Skeletal muscle tissue (tissue), 4 donors: ENCODE measurements around the gene RAD9A. TPM values are rescaled to one million over a fixed set of nuclear protein-coding genes. Genes with fewer than 3 reads are reported as not detected.
A peak's percentile ranks its signal among the peaks of the same experiment; 100 is the strongest.

ENCODE experiments used
- H3K27ac ChIP-seq: one replicate; pipeline ENCODE4 v1.7.0; 2013; ENCODE audit warnings: mild to moderate bottlenecking, low read depth, low read length, inconsistent platforms
- H3K27me3 ChIP-seq, 3 donors: one replicate each; pipeline ENCODE4 v1.7.0; 2013; ENCODE audit warnings: low read length in 3 of 3; ENCODE audit not compliant: control insufficient read depth in 3 of 3, insufficient read depth in 3 of 3
- H3K36me3 ChIP-seq, 3 donors: one replicate each; pipeline ENCODE4 v1.7.0; 2013; ENCODE audit warnings: low read length in 3 of 3; ENCODE audit not compliant: control insufficient read depth in 3 of 3, insufficient read depth in 3 of 3
- H3K4me1 ChIP-seq, 3 donors: one replicate each; pipeline ENCODE4 v1.7.0; 2013; ENCODE audit warnings: low read length in 3 of 3, mild to moderate bottlenecking in 3 of 3; ENCODE audit not compliant: control insufficient read depth in 3 of 3, insufficient read depth in 3 of 3
- H3K4me3 ChIP-seq, 3 donors: one replicate each; pipeline ENCODE4 v1.7.0; 2013; ENCODE audit warnings: low read length in 3 of 3
- H3K9ac ChIP-seq, 3 donors: one replicate each; pipeline ENCODE4 v1.7.0; 2013; ENCODE audit warnings: low read length in 3 of 3, mild to moderate bottlenecking in 3 of 3, moderate library complexity in 2 of 3, low read depth in 1 of 3
- H3K9me3 ChIP-seq, 3 donors: one replicate each; pipeline ENCODE4 v1.7.0; 2013; ENCODE audit warnings: low read length in 3 of 3; ENCODE audit not compliant: control insufficient read depth in 3 of 3
- total RNA-seq: library from RNA; depleted of rRNA; stranded (reverse); fragments of >200 nt; gene quantifications from one replicate; pipeline ENCODE4 v1.2.3, GENCODE V29; 2014
- donor health status: Osteomylitis.

Gene RAD9A
- 2.6 TPM for total RNA-seq

GRCh38 chr11:67391304-67392182, at the start of gene RAD9A:
RAD9A (plus strand) TSS chr11:67391986; CDS start chr11:67392045, 59 bp downstream.
- Histone ChIP-seq H3K27ac (peak within 1 kb of the TSS; percentile 91), H3K9me3 (no peaks in the 10 kb centered on the region), H3K27me3 (no peaks in the 10 kb centered on the region), H3K36me3 (peaks cover 4 to 16% (median 15%) of the 10 kb centered on the region in 3 donors), H3K9ac (peak within 1 kb of the TSS; percentile 96 to 98 (median 97)), H3K4me1 (peaks cover 15 to 29% (median 15%) of the 10 kb centered on the region in 3 donors), H3K4me3 (peak within 1 kb of the TSS; percentile 93 to 95 (median 95))

GRCh38 chr11:67344264-67344663, 47.5 kb upstream of the RAD9A start:
- no peaks in the 10 kb centered on the region for H3K36me3 ChIP-seq
- no peak overlapping the region for H3K9ac ChIP-seq
- H3K27me3 ChIP-seq: no peaks in the 10 kb centered on the region
- H3K27ac ChIP-seq: no peak overlapping the region
- no peak overlapping the region for H3K4me3 ChIP-seq
- H3K4me1 ChIP-seq: peaks cover 0 to 1% (median 0%) of the 10 kb centered on the region in 3 donors
- H3K9me3 ChIP-seq: no peaks in the 10 kb centered on the region

GRCh38 chr11:67345247-67345919, 46.4 kb upstream of the RAD9A start:
- no peaks in the 10 kb centered on the region for H3K9me3 ChIP-seq
- peaks cover 0 to 9% (median 2%) of the 10 kb centered on the region in 3 donors for H3K4me1 ChIP-seq
- H3K4me3 ChIP-seq: no peak overlapping the region
- no peaks in the 10 kb centered on the region for H3K36me3 ChIP-seq
- no peak overlapping the region for H3K9ac ChIP-seq
- no peak overlapping the region for H3K27ac ChIP-seq
- no peaks in the 10 kb centered on the region for H3K27me3 ChIP-seq

GRCh38 chr11:67345920-67346819, 45.6 kb upstream of the RAD9A start:
- H3K9me3 ChIP-seq: no peaks in the 10 kb centered on the region
- H3K27ac ChIP-seq: no peak overlapping the region
- H3K36me3 ChIP-seq: no peaks in the 10 kb centered on the region
- H3K4me3 ChIP-seq: no peak overlapping the region
- H3K9ac ChIP-seq: no peak overlapping the region
- peaks cover 2 to 9% (median 5%) of the 10 kb centered on the region in 3 donors for H3K4me1 ChIP-seq
- H3K27me3 ChIP-seq: no peaks in the 10 kb centered on the region

GRCh38 chr11:67347964-67348749, 43.6 kb upstream of the RAD9A start:
- Histone ChIP-seq H3K4me1 (peaks cover 15 to 27% (median 22%) of the 10 kb centered on the region in 3 donors), H3K36me3 (peaks cover 0 to 4% (median 0%) of the 10 kb centered on the region in 3 donors), H3K27ac (no peak overlapping the region), H3K9ac (no peak overlapping the region), H3K27me3 (no peaks in the 10 kb centered on the region), H3K4me3 (no peak overlapping the region), H3K9me3 (no peaks in the 10 kb centered on the region)

GRCh38 chr11:67349036-67349435, 42.8 kb upstream of the RAD9A start:
- peak overlapping the region in 2 of 3 donors; percentile 2 to 25 for H3K9ac ChIP-seq
- H3K27me3 ChIP-seq: no peaks in the 10 kb centered on the region
- no peak overlapping the region for H3K4me3 ChIP-seq
- H3K9me3 ChIP-seq: no peaks in the 10 kb centered on the region
- peaks cover 20 to 31% (median 26%) of the 10 kb centered on the region in 3 donors for H3K4me1 ChIP-seq
- H3K36me3 ChIP-seq: peaks cover 0 to 4% (median 0%) of the 10 kb centered on the region in 3 donors
- H3K27ac ChIP-seq: no peak overlapping the region

GRCh38 chr11:67349457-67349856, 42.3 kb upstream of the RAD9A start:
- no peak overlapping the region for H3K27ac ChIP-seq

GRCh38 chr11:67349928-67350465, 41.8 kb upstream of the RAD9A start:
- Histone ChIP-seq H3K36me3 (peaks cover 0 to 4% (median 0%) of the 10 kb centered on the region in 3 donors), H3K27ac (no peak overlapping the region), H3K4me1 (peaks cover 29 to 40% (median 36%) of the 10 kb centered on the region in 3 donors), H3K27me3 (no peaks in the 10 kb centered on the region), H3K9me3 (no peaks in the 10 kb centered on the region), H3K4me3 (no peak overlapping the region), H3K9ac (no peak overlapping the region)

More at GRCh38 chr11:67349457-67349856, 42.3 kb upstream of the RAD9A start:
- H3K27me3 ChIP-seq: no peaks in the 10 kb centered on the region
- no peaks in the 10 kb centered on the region for H3K9me3 ChIP-seq
- H3K4me3 ChIP-seq: no peak overlapping the region
- H3K9ac ChIP-seq: peak overlapping the region in 2 of 3 donors; percentile 2 to 25
- H3K36me3 ChIP-seq: peaks cover 0 to 4% (median 0%) of the 10 kb centered on the region in 3 donors
- H3K4me1 ChIP-seq: peaks cover 24 to 35% (median 30%) of the 10 kb centered on the region in 3 donors
